ENCODE data around the gene MASP1.

Gene MASP1

GRCh38 chr3:187291512-187292132 lies at the start of gene MASP1:
Gene MASP1, minus strand, starts transcription at chr3:187291737. Its CDS starts 105 bp downstream, at chr3:187291632.
- H3K27me3 ChIP-seq (ENCODE audit: insufficient read depth, poor library complexity, severe bottlenecking): no peaks in the 10 kb centered on the region
- no peaks in the 10 kb centered on the region for H3K4me1 ChIP-seq (ENCODE audit: insufficient read depth, poor library complexity, severe bottlenecking)
- no peak within 1 kb of the TSS for H3K4me3 ChIP-seq (ENCODE audit: severe bottlenecking)
- no peak within 1 kb of the TSS for H3K27ac ChIP-seq (ENCODE audit: poor library complexity, severe bottlenecking)
- no peak for DNase-seq (ENCODE audit: low spot score)
- no peaks in the 10 kb centered on the region for H3K36me3 ChIP-seq (ENCODE audit: low read depth)
- no peak for ATAC-seq (ENCODE audit: low read depth)
- H3K9me3 ChIP-seq (ENCODE audit: severe bottlenecking): no peaks in the 10 kb centered on the region
- TF ChIP-seq, protein P1, sequence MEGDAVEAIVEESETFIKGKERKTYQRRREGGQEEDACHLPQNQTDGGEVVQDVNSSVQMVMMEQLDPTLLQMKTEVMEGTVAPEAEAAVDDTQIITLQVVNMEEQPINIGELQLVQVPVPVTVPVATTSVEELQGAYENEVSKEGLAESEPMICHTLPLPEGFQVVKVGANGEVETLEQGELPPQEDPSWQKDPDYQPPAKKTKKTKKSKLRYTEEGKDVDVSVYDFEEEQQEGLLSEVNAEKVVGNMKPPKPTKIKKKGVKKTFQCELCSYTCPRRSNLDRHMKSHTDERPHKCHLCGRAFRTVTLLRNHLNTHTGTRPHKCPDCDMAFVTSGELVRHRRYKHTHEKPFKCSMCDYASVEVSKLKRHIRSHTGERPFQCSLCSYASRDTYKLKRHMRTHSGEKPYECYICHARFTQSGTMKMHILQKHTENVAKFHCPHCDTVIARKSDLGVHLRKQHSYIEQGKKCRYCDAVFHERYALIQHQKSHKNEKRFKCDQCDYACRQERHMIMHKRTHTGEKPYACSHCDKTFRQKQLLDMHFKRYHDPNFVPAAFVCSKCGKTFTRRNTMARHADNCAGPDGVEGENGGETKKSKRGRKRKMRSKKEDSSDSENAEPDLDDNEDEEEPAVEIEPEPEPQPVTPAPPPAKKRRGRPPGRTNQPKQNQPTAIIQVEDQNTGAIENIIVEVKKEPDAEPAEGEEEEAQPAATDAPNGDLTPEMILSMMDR (IDR thresholded peaks at IDR 0.05; ENCODE audit: poor library complexity, severe bottlenecking): no peak

- Histone ChIP-seq H3K27ac (ENCODE audit: poor library complexity, severe bottlenecking) (no peak overlapping the region), H3K27me3 (ENCODE audit: insufficient read depth, poor library complexity, severe bottlenecking) (peaks cover 8% of the 10 kb centered on the region), H3K9me3 (ENCODE audit: severe bottlenecking) (no peaks in the 10 kb centered on the region), H3K4me3 (ENCODE audit: severe bottlenecking) (no peak overlapping the region), H3K36me3 (ENCODE audit: low read depth) (no peaks in the 10 kb centered on the region), H3K4me1 (ENCODE audit: insufficient read depth, poor library complexity, severe bottlenecking) (no peaks in the 10 kb centered on the region)
- DNase-seq (ENCODE audit: low spot score) (no peak), ATAC-seq (ENCODE audit: low read depth) (no peak)
- TF ChIP-seq, protein P1 (IDR thresholded peaks at IDR 0.05; ENCODE audit: poor library complexity, severe bottlenecking): no peak
Observed at GRCh38 chr3:187340578-187340977, 49.0 kb upstream of the MASP1 start.

DNA sequence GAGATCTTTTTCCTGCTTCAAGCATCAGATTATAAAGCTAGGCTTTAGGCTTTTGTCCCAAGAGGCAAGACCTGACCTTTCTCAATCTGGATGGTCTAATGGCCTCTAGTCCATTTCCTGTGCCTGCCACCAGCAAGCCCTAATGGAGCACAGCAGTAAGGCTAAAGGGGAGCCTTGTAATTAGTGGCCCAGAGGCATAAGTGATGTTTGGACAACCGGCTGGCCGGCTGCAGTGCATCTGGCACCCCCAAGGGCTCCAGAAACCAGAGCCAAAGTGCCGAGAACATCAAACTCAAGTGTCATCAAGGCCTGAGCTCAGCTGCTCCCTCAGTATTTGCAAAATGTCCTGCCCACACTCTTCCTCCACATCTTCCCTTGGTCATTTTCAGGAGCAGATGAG lies 44.8 kb upstream of the MASP1 start:
- ATAC-seq (ENCODE audit: low read depth) (no peak), DNase-seq (ENCODE audit: low spot score) (no peak)
- Histone ChIP-seq H3K4me3 (ENCODE audit: severe bottlenecking) (no peak overlapping the region), H3K9me3 (ENCODE audit: severe bottlenecking) (no peaks in the 10 kb centered on the region), H3K27ac (ENCODE audit: poor library complexity, severe bottlenecking) (no peak overlapping the region), H3K27me3 (ENCODE audit: insufficient read depth, poor library complexity, severe bottlenecking) (no peaks in the 10 kb centered on the region), H3K4me1 (ENCODE audit: insufficient read depth, poor library complexity, severe bottlenecking) (no peaks in the 10 kb centered on the region), H3K36me3 (ENCODE audit: low read depth) (no peaks in the 10 kb centered on the region)
- TF ChIP-seq, protein P1 (IDR thresholded peaks at IDR 0.05; ENCODE audit: poor library complexity, severe bottlenecking): no peak

- H3K27ac ChIP-seq (ENCODE audit: poor library complexity, severe bottlenecking): no peak overlapping the region
Observed at GRCh38 chr3:187334904-187335303, 43.4 kb upstream of the MASP1 start.

GRCh38 chr3:187328691-187329090 lies 37.2 kb upstream of the MASP1 start:
- TF ChIP-seq, protein P1 (IDR thresholded peaks at IDR 0.05; ENCODE audit: poor library complexity, severe bottlenecking): no peak

More at GRCh38 chr3:187334904-187335303, 43.4 kb upstream of the MASP1 start:
- TF ChIP-seq, protein P1 (IDR thresholded peaks at IDR 0.05; ENCODE audit: poor library complexity, severe bottlenecking): no peak
- peaks cover 3% of the 10 kb centered on the region for H3K27me3 ChIP-seq (ENCODE audit: insufficient read depth, poor library complexity, severe bottlenecking)
- H3K9me3 ChIP-seq (ENCODE audit: severe bottlenecking): no peaks in the 10 kb centered on the region
- no peaks in the 10 kb centered on the region for H3K36me3 ChIP-seq (ENCODE audit: low read depth)
- ATAC-seq (ENCODE audit: low read depth) (no peak), DNase-seq (ENCODE audit: low spot score) (no peak)
- H3K4me3 ChIP-seq (ENCODE audit: severe bottlenecking): no peak overlapping the region
- H3K4me1 ChIP-seq (ENCODE audit: insufficient read depth, poor library complexity, severe bottlenecking): no peaks in the 10 kb centered on the region

More at GRCh38 chr3:187328691-187329090, 37.2 kb upstream of the MASP1 start:
- ATAC-seq (ENCODE audit: low read depth): no peak
- DNase-seq (ENCODE audit: low spot score): no peak
- no peak overlapping the region for H3K27ac ChIP-seq (ENCODE audit: poor library complexity, severe bottlenecking)
- no peak overlapping the region for H3K4me3 ChIP-seq (ENCODE audit: severe bottlenecking)
- H3K4me1 ChIP-seq (ENCODE audit: insufficient read depth, poor library complexity, severe bottlenecking): no peaks in the 10 kb centered on the region
- H3K27me3 ChIP-seq (ENCODE audit: insufficient read depth, poor library complexity, severe bottlenecking): peaks cover 3% of the 10 kb centered on the region
- no peaks in the 10 kb centered on the region for H3K9me3 ChIP-seq (ENCODE audit: severe bottlenecking)
- H3K36me3 ChIP-seq (ENCODE audit: low read depth): no peaks in the 10 kb centered on the region

Data from RWPE2 (cell line).